ENCODE results near the gene DNER. TPM values are rescaled to one million over a fixed set of nuclear protein-coding genes. Genes with fewer than 3 reads are reported as not detected.

DNER gene
- total and polyA plus RNA-seq, 7 donors, result 0.10 to 0.87 (median 0.35) TPM; not detected in 1

GRCh38 chr2:229586746-229587705 lies 127.3 kb downstream of the DNER start:
- no peaks in the 10 kb centered on the region for H3K4me1 ChIP-seq
- no peaks in the 10 kb centered on the region for H3K27me3 ChIP-seq (ENCODE audit: insufficient read depth in 3 of 3, low read length in 2 of 3)
- H3K36me3 ChIP-seq (ENCODE audit: insufficient read depth in 1 of 2, low read depth in 1 of 2), result no peaks in the 10 kb centered on the region
- H3K4me3 ChIP-seq, result peak overlapping the region; percentile 30
- H3K27ac ChIP-seq, result no peak overlapping the region
- peak; percentile 54 for TF ChIP-seq CTCF (IDR thresholded peaks at IDR 0.05)
- H3K9me3 ChIP-seq, result no peaks in the 10 kb centered on the region
- ATAC-seq, result peak in 3 of 4 donors; percentile 61 to 88 (median 86)
- DNase-seq, result peak; percentile 76 to 82
- intact Hi-C loops (cut with DNase I), result loop anchor here in 1 of 2 donors (5.0 kb wide), 1 partner anchor 155 kb away; no protein-coding TSS in a partner anchor
- 17 to 21% (median 20%) methylated on average over 20 of the region's 20 CpGs for WGBS, 3 donors

- H3K4me3 ChIP-seq, result no peak overlapping the region
- no peak for ATAC-seq
- no peak for DNase-seq
- intact Hi-C loops (cut with DNase I), result loop anchor here in 1 of 2 donors (5.0 kb wide), 1 partner anchor 154 kb away; no protein-coding TSS in a partner anchor
- no peaks in the 10 kb centered on the region for H3K36me3 ChIP-seq (ENCODE audit: insufficient read depth in 1 of 2, low read depth in 1 of 2)
- 85 to 86% (median 86%) methylated on average over 7 of the region's 7 CpGs for WGBS, 3 donors
- H3K4me1 ChIP-seq, result no peaks in the 10 kb centered on the region
- no peaks in the 10 kb centered on the region for H3K9me3 ChIP-seq
- no peak for TF ChIP-seq CTCF (IDR thresholded peaks at IDR 0.05)
- H3K27me3 ChIP-seq (ENCODE audit: insufficient read depth in 3 of 3, low read length in 2 of 3), result no peaks in the 10 kb centered on the region
- no peak overlapping the region for H3K27ac ChIP-seq
These were observed 128.3 kb downstream of the DNER start for GRCh38 chr2:229586012-229586411.

DNA sequence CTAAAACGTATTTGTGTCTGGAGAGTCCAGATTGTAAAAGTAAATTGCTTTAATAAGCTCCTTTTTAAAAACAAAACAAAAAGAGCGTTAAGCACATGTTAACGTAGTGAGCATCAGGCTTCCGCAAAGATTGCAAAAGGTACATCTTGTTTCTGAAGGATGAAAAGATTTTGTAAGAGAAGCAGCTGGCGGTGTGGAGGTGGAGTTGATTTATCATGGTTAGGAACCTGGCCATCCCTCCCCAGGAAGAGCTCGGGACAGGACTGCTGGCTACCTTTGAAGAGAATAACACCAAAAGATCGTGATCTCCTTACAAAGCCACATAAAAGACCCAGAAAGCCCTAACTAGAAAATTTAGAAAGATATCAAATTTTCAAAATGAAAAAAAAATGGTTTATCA lies 132.2 kb downstream of the DNER start:
- H3K27me3 ChIP-seq (ENCODE audit: insufficient read depth in 3 of 3, low read length in 2 of 3), result no peaks in the 10 kb centered on the region
- H3K27ac ChIP-seq, result no peak overlapping the region
- 76 to 83% (median 82%) methylated on average over 7 of the region's 7 CpGs for WGBS, 3 donors
- intact Hi-C loops (cut with DNase I), result no loop called here
- ATAC-seq (no peak), DNase-seq (no peak)
- H3K4me3 ChIP-seq, result no peak overlapping the region
- no peaks in the 10 kb centered on the region for H3K36me3 ChIP-seq (ENCODE audit: insufficient read depth in 1 of 2, low read depth in 1 of 2)
- no peaks in the 10 kb centered on the region for H3K9me3 ChIP-seq
- no peak for TF ChIP-seq CTCF (IDR thresholded peaks at IDR 0.05)
- H3K4me1 ChIP-seq, result no peaks in the 10 kb centered on the region

GRCh38 chr2:229578052-229578846 lies 136.1 kb downstream of the DNER start:
- intact Hi-C loops (cut with DNase I), result no loop called here
- no peaks in the 10 kb centered on the region for H3K36me3 ChIP-seq (ENCODE audit: insufficient read depth in 1 of 2, low read depth in 1 of 2)
- H3K27me3 ChIP-seq (ENCODE audit: insufficient read depth in 3 of 3, low read length in 2 of 3), result no peaks in the 10 kb centered on the region
- ATAC-seq (no peak), DNase-seq (no peak)
- 40 to 45% (median 45%) methylated on average over 8 of the region's 8 CpGs for WGBS, 3 donors
- H3K9me3 ChIP-seq, result no peaks in the 10 kb centered on the region
- H3K4me1 ChIP-seq, result no peaks in the 10 kb centered on the region
- no peak for TF ChIP-seq CTCF (IDR thresholded peaks at IDR 0.05)
- no peak overlapping the region for H3K4me3 ChIP-seq
- H3K27ac ChIP-seq, result no peak overlapping the region

All from psoas muscle (tissue), 8 donors.